Endothelial cell of umbilical vein (primary cell): ENCODE measurements around the gene LCN9. TPM values are rescaled to one million over a fixed set of nuclear protein-coding genes. Genes with fewer than 3 reads are reported as not detected.

ENCODE experiments used
- BruUV-seq: library from RNA; stranded (reverse); fragments of 400-500 nt; replicated peaks from 2 replicates; lab custom pipeline; 2021; lab: Mats Ljungman, UMichigan
- CTCF ChIA-PET: fragments of 300-600, 350-600 bp; sonication (Branson Sonifier 250); formaldehyde crosslinking; loops from one replicate; lab custom pipeline; 2021; ENCODE audit warnings: antibody characterized with exemption, inconsistent platforms; lab: Charles Lee
- POLR2A ChIA-PET: fragments of 300-600, 350-600 bp; sonication (Branson Sonifier 250); formaldehyde crosslinking; loops from one replicate; lab custom pipeline; 2021; ENCODE audit warnings: antibody characterized with exemption, inconsistent platforms; lab: Charles Lee
- DNase-seq: peaks from one replicate; pipeline ENCODE4 v3.0.0-alpha.2; 2011; ENCODE audit warnings: low read depth, low spot score
- FAIRE-seq: peaks from 2 replicates; lab custom pipeline; 2011; peaks lifted over from hg19 to GRCh38; lab: Jason Lieb, UNC
- H2AFZ ChIP-seq: 2 replicates; pipeline ENCODE4 v1.6.0; 2012; ENCODE audit warnings: low read depth, low read length, control low read depth, inconsistent platforms
- H3K27ac ChIP-seq: 2 replicates; pipeline ENCODE4 v1.5.1; 2011; ENCODE audit warnings: low read depth, mild to moderate bottlenecking, control low read depth, low read length, moderate library complexity; ENCODE audit not compliant: insufficient read depth
- H3K27me3 ChIP-seq, 2 experiments: 2 replicates each; pipeline versions ENCODE4 v1.6.0 to v1.6.1; 2011; ENCODE audit warnings: low read length in 2 of 2, mixed read lengths in 1 of 2; ENCODE audit not compliant: control insufficient read depth in 2 of 2, insufficient read depth in 2 of 2
- H3K36me3 ChIP-seq, 2 experiments: 2 replicates in 1 of 2; 3 replicates in 1 of 2; pipeline ENCODE4 v1.5.1; 2011; ENCODE audit warnings: low read length in 2 of 2, mild to moderate bottlenecking in 1 of 2, moderate library complexity in 1 of 2; ENCODE audit not compliant: control insufficient read depth in 2 of 2, insufficient read depth in 2 of 2; ENCODE audit errors: extremely low read depth in 1 of 2
- H3K4me1 ChIP-seq: 3 replicates; pipeline ENCODE4 v1.5.1; 2011; ENCODE audit warnings: mild to moderate bottlenecking, low read length; ENCODE audit not compliant: control insufficient read depth, insufficient read depth; ENCODE audit errors: extremely low read depth
- H3K4me2 ChIP-seq: 2 replicates; pipeline ENCODE4 v1.6.1; 2011; ENCODE audit warnings: low read length, control low read depth, mixed read lengths; ENCODE audit not compliant: insufficient read depth
- H3K4me3 ChIP-seq, 3 experiments: fragments of 200-600 bp in 1 of 3; sonication (generic), shearing (Covaris generic) in 1 of 3; replicated peaks in 1 of 3; 2 replicates each; pipeline ENCODE4 v1.5.1; 2011 to 2016; ENCODE audit warnings: control low read depth in 3 of 3, low read length in 3 of 3, mild to moderate bottlenecking in 2 of 3, inconsistent platforms in 1 of 3, low read depth in 1 of 3, moderate library complexity in 1 of 3; ENCODE audit not compliant: insufficient read depth in 1 of 3
- H3K79me2 ChIP-seq: 2 replicates; pipeline ENCODE4 v1.6.0; 2012; ENCODE audit warnings: low read length, inconsistent platforms; ENCODE audit not compliant: control insufficient read depth, insufficient read depth
- H3K9ac ChIP-seq: replicated peaks from 2 replicates; pipeline ENCODE3; 2011; ENCODE audit warnings: low read length, control low read depth; ENCODE audit not compliant: insufficient read depth; ENCODE audit errors: extremely low read depth
- H3K9me1 ChIP-seq: replicated peaks from 3 replicates; pipeline ENCODE4 v1.6.0; 2011; ENCODE audit warnings: mild to moderate bottlenecking, low read length; ENCODE audit not compliant: control insufficient read depth, insufficient read depth; ENCODE audit errors: extremely low read depth
- H3K9me3 ChIP-seq: replicated peaks from 2 replicates; pipeline ENCODE4 v1.5.1; 2012; ENCODE audit warnings: low read length, inconsistent platforms; ENCODE audit not compliant: control insufficient read depth, insufficient read depth
- H4K20me1 ChIP-seq: replicated peaks from 2 replicates; pipeline ENCODE3; 2011; ENCODE audit warnings: mild to moderate bottlenecking, low read length; ENCODE audit not compliant: control insufficient read depth, insufficient read depth; ENCODE audit errors: extremely low read depth
- CTCF ChIP-seq, 2 donors: IDR thresholded peaks; 1 replicate in 1 of 2; 2 replicates in 1 of 2; pipeline ENCODE4 v1.5.1; 2011; ENCODE audit warnings: low read length in 2 of 2, mild to moderate bottlenecking in 2 of 2, moderate library complexity in 2 of 2, control low read depth in 1 of 2, inconsistent platforms in 1 of 2, low read depth in 1 of 2; ENCODE audit not compliant: insufficient read depth in 1 of 2; ENCODE audit errors: extremely low read depth in 1 of 2
- FOS ChIP-seq: IDR thresholded peaks from 2 replicates; pipeline ENCODE4 v1.6.1; 2011; ENCODE audit warnings: mild to moderate bottlenecking, low read length, moderate library complexity, borderline replicate concordance; ENCODE audit not compliant: insufficient read depth
- GATA2 ChIP-seq: IDR thresholded peaks from 2 replicates; pipeline ENCODE4 v1.7.0; 2011; ENCODE audit warnings: low read depth, mild to moderate bottlenecking, moderate library complexity, mixed read lengths, low read length; ENCODE audit not compliant: insufficient read length, insufficient read depth
- MAX ChIP-seq: IDR thresholded peaks from 2 replicates; pipeline ENCODE4 v1.6.1; 2011; ENCODE audit not compliant: insufficient read depth, insufficient read length
- MYC ChIP-seq: IDR thresholded peaks from one replicate; pipeline ENCODE4 v1.6.1; 2011; ENCODE audit warnings: mild to moderate bottlenecking, low read depth, low read length
- dilution Hi-C: fragments of 300-500 bp; cut with MboI; formaldehyde crosslinking; loops from one replicate; pipeline ENCODE4 v1.15.0; 2019; ENCODE audit warnings: low sequenced_read_pairs; ENCODE audit not compliant: extremely low pct_ligation_motif_present
- intact Hi-C: fragments of 100-400 bp; cut with micrococcal nuclease; formaldehyde crosslinking; loops from one replicate; pipeline ENCODE4 v1.10.0; 2022
- polyA plus RNA-seq, 4 experiments: library from polyadenylated mRNA; depleted of rRNA in 3 of 4; stranded (reverse) in 3 of 4; unstranded in 1 of 4; fragments of >200 nt; gene quantifications; 2 replicates each; pipeline versions ENCODE4 v1.2.1 to v1.2.3, GENCODE V29; 2011 to 2012; ENCODE audit warnings: missing spikeins in 1 of 4
- total RNA-seq: library from RNA; stranded (reverse); gene quantifications from 2 replicates; pipeline ENCODE4 v1.2.3, GENCODE V29; 2021

The LCN9 gene
- total and polyA plus RNA-seq, 2 donors (not counting 3 experiments of a cell fraction or from before 2014, with no cell fraction given): not detected

- intact Hi-C loops (no loop called here), dilution Hi-C loops (no loop called here)
These were observed 43.6 kb upstream of the LCN9 start for GRCh38 chr9:135619599-135619886.

More at GRCh38 chr9:135619599-135619886, 43.6 kb upstream of the LCN9 start:
- no peak overlapping the region for H3K4me2 ChIP-seq
- CTCF ChIA-PET: no interaction called here
- H4K20me1 ChIP-seq: no peaks in the 10 kb centered on the region
- no peaks in the 10 kb centered on the region for H3K9me1 ChIP-seq
- POLR2A ChIA-PET: no interaction called here
- DNase-seq (no peak), FAIRE-seq (no peak)
- no peaks in the 10 kb centered on the region for H3K9me3 ChIP-seq
- BruUV-seq: no TSS peak
- H3K36me3 ChIP-seq: no peaks in the 10 kb centered on the region
- no peak overlapping the region for H2AFZ ChIP-seq
- no peaks in the 10 kb centered on the region for H3K4me1 ChIP-seq
- H3K27ac ChIP-seq: no peak overlapping the region
- H3K79me2 ChIP-seq: no peaks in the 10 kb centered on the region
- H3K4me3 ChIP-seq: no peak overlapping the region
- TF ChIP-seq MAX (no peak), FOS (no peak), GATA2 (no peak), MYC (no peak), CTCF (IDR thresholded peaks at IDR 0.05; ENCODE audit: extremely low read depth in 1 of 2, insufficient read depth in 1 of 2, low read depth in 1 of 2, low read length in 2 of 2) (no peak)
- no peaks in the 10 kb centered on the region for H3K27me3 ChIP-seq
- no peak overlapping the region for H3K9ac ChIP-seq
